GM18909 (cell line): ENCODE data around the gene RPS4Y2.

Experiments
- ATAC-seq: cut with Tn5 transposase; IDR thresholded peaks from one replicate; pipeline ENCODE4 v1.9.1; 2021; ENCODE audit warnings: mild to moderate bottlenecking; ENCODE audit not compliant: unreplicated experiment, poor library complexity

RPS4Y2 gene

GRCh38 chrY:20755808-20756207 lies at the start of gene RPS4Y2:
Gene RPS4Y2, plus strand, starts transcription at chrY:20756108. Its CDS starts 56 bp downstream, at chrY:20756164.
- ATAC-seq = no peak

GRCh38 chrY:20714391-20714790 lies 41.5 kb upstream of the RPS4Y2 start:
- no peak for ATAC-seq

- ATAC-seq = no peak
Observed at GRCh38 chrY:20726184-20726907, 29.6 kb upstream of the RPS4Y2 start.

- ATAC-seq = no peak
Observed at GRCh38 chrY:20735200-20735599, 20.7 kb upstream of the RPS4Y2 start.

- no peak for ATAC-seq
Observed at GRCh38 chrY:20739806-20740205, 16.1 kb upstream of the RPS4Y2 start.

GRCh38 chrY:20740609-20741008 lies 15.3 kb upstream of the RPS4Y2 start:
- ATAC-seq = no peak

- ATAC-seq = no peak
Observed at GRCh38 chrY:20745060-20745459, 10.8 kb upstream of the RPS4Y2 start.

- no peak for ATAC-seq
Observed at GRCh38 chrY:20746919-20747318, 9.0 kb upstream of the RPS4Y2 start.

GRCh38 chrY:20763869-20764268 lies 8.0 kb downstream of the RPS4Y2 start:
- ATAC-seq = no peak

- ATAC-seq = no peak
Observed at GRCh38 chrY:20765117-20765516, 9.2 kb downstream of the RPS4Y2 start.

- no peak for ATAC-seq
Observed at GRCh38 chrY:20770755-20771154, 14.8 kb downstream of the RPS4Y2 start.

- ATAC-seq = no peak
Observed at GRCh38 chrY:20776104-20776503, 20.2 kb downstream of the RPS4Y2 start.

- no peak for ATAC-seq
Observed at GRCh38 chrY:20780104-20780654, 24.3 kb downstream of the RPS4Y2 start.

- ATAC-seq = no peak
Observed at GRCh38 chrY:20780776-20781175, 24.9 kb downstream of the RPS4Y2 start.

- no peak for ATAC-seq
Observed at GRCh38 chrY:20781408-20781807, 25.5 kb downstream of the RPS4Y2 start.

GRCh38 chrY:20784965-20785364 lies 29.1 kb downstream of the RPS4Y2 start:
- ATAC-seq = no peak

GRCh38 chrY:20787076-20787475 lies 31.2 kb downstream of the RPS4Y2 start:
- ATAC-seq = no peak

- ATAC-seq = no peak
Observed at GRCh38 chrY:20798351-20799049, 42.6 kb downstream of the RPS4Y2 start.

- no peak for ATAC-seq
Observed at GRCh38 chrY:20802659-20803058, 46.8 kb downstream of the RPS4Y2 start.

- no peak for ATAC-seq
Observed at GRCh38 chrY:20806243-20806642, 50.3 kb downstream of the RPS4Y2 start.

GRCh38 chrY:20813459-20813858 lies 57.6 kb downstream of the RPS4Y2 start:
- ATAC-seq = no peak

GRCh38 chrY:20814794-20815193 lies 58.9 kb downstream of the RPS4Y2 start:
- no peak for ATAC-seq
